Vagina (tissue), 2 donors: ENCODE results near the gene ACTRT2.

Experiments used
- CTCF ChIP-seq, 3 experiments: fragments of 450-650 bp in 2 of 3; fragments of 200-600 bp in 1 of 3; sonication (generic) in 1 of 3; IDR thresholded peaks; one replicate each; pipeline ENCODE4 v1.5.1; 2017 to 2019; ENCODE audit warnings: antibody characterized with exemption in 3 of 3, mild to moderate bottlenecking in 2 of 3, moderate library complexity in 2 of 3
- POLR2AphosphoS5 ChIP-seq, 2 donors: sonication (generic); formaldehyde crosslinking; IDR thresholded peaks; one replicate each; pipeline ENCODE4 v1.9.0; 2017; ENCODE audit warnings: antibody characterized with exemption in 2 of 2, mild to moderate bottlenecking in 2 of 2, low read depth in 1 of 2; ENCODE audit not compliant: insufficient read depth in 1 of 2

GRCh38 chr1:3019007-3019515 lies 2.2 kb upstream of the ACTRT2 start:
- TF ChIP-seq POLR2AphosphoS5 (IDR thresholded peaks at IDR 0.05; ENCODE audit: insufficient read depth in 1 of 2, low read depth in 1 of 2) (no peak), CTCF (IDR thresholded peaks at IDR 0.05) (no peak)
